ENCODE data around the gene FAAP24.
"Not testable (repeated sequence)": the region's sequence is repeated elsewhere in the genome, so short reads cannot be mapped to it uniquely, and the experiment has no call there.

FAAP24 gene, protein sequence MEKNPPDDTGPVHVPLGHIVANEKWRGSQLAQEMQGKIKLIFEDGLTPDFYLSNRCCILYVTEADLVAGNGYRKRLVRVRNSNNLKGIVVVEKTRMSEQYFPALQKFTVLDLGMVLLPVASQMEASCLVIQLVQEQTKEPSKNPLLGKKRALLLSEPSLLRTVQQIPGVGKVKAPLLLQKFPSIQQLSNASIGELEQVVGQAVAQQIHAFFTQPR

DNA sequence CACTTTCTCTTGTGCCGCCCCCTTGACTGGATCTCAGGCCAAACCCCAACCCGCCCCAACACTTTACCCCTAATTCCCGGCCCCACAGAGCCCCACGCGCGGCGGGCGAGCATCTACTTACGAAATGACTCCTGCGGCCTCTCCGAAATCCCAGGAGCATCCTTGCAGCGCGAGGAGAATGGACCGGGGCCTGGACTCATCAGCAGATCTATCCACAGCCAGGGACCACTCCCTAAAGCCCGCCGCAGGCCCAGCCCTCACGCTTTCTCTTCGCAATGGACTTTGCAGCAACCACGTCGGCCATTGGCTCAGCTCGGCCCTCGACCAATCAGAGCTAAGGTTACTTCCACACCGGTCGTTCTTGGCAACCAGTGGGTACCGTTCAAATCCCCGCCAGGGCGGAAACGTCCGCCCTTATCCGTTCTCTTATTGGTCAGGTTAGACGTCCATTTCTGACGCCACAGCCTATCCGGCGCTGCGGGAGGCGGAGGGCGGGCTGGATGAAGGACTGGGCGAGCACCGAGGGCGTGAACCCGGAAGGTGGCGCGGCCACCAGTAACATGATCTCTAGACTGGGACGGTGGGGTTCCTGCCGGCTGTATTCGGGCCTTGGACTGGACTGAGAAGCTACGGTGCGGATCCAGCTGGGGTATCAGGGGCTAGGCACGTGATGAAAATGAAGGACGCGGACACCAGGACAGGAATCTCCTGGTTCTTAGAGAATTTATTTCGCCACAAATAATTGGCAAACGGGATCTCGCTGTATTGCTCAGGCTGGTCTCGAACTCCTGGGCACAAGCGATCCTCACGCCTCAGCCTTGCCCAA is at the start of gene FAAP24, which contains the start of gene CEP89:
Gene FAAP24 (plus strand): TSS at position 528 of the 826 bp plus-strand sequence. CDS start 955 bp downstream, outside the sequence.
Gene CEP89 (minus strand): TSS at position 244 of the 826 bp plus-strand sequence. CDS start 84 bp downstream, at position 160.
- peak; percentile 99 for DNase-seq (ENCODE audit: low read depth, low spot score)

DNA sequence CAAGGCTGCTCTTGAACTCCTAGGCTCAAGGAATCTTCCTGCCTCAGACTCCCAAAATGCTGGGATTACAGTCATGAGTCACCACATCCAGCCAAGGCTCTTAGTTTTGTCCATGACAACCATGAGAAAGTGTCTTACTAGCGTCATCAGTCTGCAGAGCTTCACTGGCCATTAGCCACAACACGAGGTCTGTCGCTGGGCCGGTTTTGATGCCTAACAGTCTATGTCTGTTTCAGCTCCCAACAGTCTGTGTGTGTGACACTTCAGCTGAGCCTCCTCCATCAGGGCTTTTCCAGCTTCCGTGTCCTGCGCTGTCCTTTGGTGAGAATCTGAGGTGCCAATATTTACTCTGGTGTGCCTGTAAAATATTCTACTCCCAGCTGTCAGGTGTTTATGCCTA is 47.8 kb upstream of the FAAP24 start:
- DNase-seq (ENCODE audit: low read depth, low spot score): no peak

DNA sequence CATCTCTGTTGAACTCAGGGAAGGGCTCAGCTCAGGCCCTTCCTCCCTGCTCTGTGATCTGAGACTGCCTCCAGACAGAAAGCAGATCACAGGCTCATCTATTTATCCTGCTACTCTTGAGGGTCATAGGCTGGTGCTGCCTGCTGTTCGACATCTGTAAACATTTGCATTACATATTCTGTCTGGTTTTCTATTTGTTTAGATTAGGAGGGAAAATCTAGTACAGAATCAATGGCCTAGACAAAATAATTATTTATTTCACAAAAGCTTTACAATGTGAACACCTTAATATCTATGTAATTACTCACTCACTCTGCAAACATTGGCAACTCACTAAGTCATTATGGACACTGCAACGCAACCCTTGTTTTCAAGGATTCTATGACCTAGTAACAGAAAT is 43.2 kb upstream of the FAAP24 start:
- DNase-seq (ENCODE audit: low read depth, low spot score): peak; percentile 24

DNA sequence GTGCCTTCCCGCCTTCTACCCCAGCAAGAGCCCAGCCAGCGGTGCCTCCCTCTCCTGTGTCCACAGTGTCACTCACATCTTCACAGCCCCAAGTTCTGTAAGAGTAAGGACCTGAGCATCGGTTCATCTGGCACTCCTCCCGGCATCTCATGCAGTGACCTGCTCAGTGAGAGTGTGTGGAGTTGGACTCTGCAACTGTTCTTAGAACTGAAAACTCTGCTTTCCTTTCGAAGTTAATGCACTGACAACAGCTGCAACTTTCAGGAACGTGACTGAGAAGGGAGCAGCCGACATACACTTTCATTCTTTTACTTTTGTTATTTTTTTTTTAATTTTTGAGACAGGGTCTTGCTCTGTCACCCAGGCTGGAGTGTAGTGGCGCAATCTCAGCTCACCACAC is 41.5 kb upstream of the FAAP24 start:
- no peak for DNase-seq (ENCODE audit: low read depth, low spot score)

DNA sequence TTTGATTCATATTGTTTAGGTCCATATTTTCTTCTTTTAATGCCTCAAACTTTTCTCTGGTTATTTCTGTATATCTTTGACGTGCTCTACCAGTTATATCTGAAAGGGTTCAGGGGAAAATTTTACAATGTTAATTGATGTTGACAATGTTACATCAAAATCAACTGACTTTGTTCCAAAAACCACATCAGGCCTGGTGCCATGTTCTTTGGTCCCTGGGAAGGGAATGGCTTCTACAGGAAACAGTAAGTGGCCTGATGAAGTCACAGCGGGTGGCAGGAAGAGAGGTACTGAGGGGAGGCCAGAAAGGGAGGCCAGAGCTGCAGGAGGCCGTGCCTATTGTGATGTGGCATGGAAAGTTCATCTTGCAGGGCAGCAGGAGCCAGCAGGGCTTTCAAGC is 38.5 kb upstream of the FAAP24 start:
- DNase-seq (ENCODE audit: low read depth, low spot score): no peak

DNA sequence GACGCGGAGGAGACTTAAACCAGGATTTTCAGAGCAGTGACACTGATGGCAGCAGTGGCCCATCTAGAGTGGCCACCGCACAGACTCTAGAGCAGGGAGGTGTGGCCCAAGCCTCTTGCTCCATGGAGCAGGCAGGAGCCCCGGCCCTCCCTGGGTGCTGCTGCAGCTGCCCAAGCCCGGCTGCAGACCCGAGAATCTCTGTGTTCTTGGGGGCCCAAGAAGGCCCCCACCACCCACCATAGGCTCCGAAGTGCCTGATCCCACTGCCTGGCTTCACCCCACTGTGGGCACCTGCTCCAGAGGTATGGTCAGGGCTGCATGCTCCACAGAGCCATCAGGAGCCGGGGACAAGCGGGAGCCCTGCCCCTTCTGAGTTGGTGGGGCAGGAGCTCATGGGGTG is 36.4 kb upstream of the FAAP24 start:
- DNase-seq (ENCODE audit: low read depth, low spot score): no peak

DNA sequence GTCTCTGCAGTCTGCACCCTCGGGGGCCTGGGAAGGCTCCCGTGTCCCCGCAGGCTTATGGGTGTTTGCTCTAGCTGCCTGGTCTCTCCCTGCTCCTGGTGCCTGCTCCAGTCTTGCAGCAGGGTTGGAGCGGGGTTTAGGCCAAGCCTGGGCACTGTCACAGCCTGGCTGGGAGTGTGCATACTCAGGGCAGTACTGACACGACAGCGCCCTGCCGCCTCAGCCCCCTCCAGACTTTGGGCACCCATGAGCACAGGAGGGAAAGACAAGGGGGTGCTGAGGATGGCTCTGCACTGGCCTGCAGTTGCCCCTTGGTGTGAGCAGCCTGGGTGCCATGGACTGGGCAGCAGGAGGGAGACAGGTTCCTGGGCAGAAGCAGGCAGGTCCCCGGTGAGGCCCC is 36.0 kb upstream of the FAAP24 start:
- no peak for DNase-seq (ENCODE audit: low read depth, low spot score)

DNA sequence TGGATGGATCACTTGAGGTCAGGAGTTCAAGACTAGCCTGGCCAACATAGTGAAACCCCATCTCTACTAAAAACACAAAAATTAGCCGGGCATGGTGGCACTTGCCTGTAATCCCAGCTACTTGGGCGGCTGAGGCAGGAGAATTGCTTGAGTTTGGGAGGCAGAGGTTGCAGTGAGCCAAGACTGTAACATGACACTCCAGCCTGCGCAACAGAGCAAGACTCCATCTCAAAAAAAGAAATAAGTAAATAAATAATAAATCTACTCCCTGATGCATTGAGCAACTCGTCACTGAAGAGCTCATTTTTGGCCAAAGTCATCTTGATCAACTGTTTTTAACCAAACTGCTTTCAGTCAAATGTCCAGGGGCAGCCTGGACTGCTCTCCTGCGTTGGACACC is 30.8 kb upstream of the FAAP24 start:
- DNase-seq (ENCODE audit: low read depth, low spot score): not testable (repeated sequence)

DNA sequence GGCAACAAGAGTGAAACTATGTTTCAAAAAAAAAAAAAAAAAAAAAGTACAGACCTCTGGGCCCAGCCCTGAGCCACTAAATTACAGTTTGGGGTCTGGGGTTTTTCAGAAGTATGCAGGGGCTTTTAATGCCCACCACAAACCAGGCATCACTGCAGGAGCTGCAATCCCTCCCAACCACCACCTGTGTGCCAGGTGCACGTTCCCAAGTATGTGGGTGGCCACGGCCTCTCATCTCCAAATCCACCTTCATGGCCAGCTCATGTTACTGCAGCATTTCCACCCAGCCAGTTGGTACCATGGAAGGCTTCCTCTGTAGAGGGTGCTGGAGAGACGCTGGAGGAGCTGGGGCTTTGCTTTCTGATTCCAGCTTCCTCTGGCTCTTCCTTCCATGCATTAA is 26.8 kb upstream of the FAAP24 start:
- DNase-seq (ENCODE audit: low read depth, low spot score): no peak

DNA sequence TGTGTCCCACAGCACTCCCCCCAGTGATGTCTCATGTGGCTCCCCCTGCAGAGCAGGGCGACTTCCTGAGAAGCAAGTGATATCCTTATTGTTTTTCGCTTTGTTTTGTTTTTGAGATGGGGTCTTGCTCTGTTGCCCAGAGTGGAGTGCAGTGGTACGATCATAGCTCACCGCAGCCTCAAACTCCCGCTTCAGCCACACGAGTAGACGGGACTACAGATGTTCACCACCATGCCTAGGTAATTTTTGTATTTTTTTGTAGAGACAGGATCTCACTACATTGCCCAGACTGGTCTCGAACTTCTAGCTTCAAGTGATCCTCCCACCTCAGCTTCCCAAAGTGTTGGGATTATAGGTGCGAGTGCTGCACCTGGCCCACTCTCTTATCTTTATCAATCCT is 5.3 kb upstream of the FAAP24 start:
- DNase-seq (ENCODE audit: low read depth, low spot score): no peak

DNA sequence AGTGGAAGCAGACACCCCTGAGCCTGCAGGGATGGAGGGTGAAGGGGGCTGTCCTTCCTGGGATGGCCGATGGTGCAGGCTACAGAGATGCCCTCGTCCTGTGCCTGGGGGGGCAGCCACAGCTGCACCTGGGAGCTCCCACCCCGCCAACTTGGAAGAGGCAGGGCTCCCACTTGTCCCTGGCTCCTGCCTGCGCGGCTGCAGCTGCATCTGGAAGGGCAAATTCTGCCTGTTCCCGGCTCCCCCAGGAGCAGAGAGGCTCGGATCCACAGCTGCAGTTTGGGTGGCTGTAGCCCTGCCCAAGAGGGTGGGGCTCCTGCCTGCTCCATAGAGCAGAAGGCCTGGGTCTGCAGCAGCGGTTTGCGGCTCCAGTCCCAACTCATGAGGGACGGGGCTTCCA is 2.5 kb upstream of the FAAP24 start:
- DNase-seq (ENCODE audit: low read depth, low spot score): no peak

DNA sequence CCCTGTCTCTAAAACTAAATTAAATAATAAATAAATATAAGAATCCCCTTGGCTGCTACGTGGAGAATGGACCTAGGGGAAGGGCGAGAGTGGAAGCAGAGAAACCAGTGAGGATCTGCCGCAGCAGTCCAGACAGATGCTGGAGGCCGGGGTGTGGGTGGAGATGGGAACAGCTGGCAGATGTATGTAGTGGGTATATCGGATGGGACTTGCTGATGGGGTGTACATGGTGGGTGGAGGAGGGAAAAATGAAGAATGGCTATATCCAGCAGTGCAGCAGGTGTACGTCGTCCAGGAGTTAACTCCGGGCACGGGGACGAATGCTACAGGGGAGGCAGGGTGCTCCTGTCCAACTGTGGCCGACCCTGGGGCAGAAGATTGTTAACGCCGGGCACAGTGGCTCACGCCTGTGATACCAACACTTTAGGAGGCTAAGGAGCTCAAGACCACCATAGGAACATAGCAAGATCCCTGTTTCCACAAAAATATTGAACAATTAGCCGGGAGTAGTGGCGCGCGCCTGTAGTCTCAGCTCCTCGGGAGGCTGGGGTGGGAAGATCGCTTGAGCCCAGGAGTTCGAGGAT is 938 bp upstream of the FAAP24 start:
- no peak for DNase-seq (ENCODE audit: low read depth, low spot score)

DNA sequence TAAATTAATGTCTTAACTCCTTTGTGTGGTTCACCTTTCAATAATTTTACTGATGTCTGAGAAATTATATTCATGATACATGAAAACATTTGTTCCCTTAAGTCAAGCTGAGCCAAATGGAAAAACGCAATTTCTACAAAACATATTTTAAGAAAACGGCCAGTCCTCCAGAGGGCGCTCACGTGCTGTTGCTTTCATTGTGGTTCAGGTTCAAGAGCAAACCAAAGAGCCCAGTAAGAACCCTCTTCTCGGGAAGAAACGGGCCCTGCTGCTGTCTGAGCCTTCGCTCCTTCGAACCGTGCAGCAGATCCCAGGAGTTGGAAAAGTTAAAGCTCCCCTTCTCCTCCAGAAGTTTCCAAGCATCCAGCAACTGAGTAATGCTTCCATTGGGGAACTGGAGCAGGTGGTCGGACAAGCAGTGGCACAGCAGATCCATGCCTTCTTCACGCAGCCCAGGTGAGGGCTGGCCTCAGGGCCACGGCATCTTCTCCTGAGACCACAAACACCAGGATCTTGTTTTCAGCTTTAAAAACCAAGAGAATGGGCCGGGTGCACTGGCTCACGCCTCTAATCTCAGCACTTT is 4.3 kb downstream of the FAAP24 start:
- no peak for DNase-seq (ENCODE audit: low read depth, low spot score)

DNA sequence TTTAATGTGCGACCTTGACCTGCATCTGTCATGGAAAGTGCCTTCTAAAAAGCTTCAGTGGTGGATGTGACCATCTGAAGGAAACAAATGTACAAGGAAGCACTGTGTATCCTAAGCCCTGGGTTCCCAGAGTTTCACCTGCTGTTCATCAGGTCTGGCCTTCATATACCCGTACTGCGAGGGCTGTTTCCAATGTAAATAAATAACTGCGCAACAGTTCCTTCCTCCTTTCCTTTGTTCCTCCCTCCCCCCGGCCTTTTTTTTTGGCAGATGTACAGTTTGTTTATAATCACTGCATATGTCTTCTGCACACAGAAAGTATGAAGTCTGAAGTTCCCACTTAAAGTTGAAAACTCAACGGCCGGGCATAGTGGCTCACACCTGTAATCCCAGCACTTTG is 5.2 kb downstream of the FAAP24 start:
- DNase-seq (ENCODE audit: low read depth, low spot score): no peak

DNA sequence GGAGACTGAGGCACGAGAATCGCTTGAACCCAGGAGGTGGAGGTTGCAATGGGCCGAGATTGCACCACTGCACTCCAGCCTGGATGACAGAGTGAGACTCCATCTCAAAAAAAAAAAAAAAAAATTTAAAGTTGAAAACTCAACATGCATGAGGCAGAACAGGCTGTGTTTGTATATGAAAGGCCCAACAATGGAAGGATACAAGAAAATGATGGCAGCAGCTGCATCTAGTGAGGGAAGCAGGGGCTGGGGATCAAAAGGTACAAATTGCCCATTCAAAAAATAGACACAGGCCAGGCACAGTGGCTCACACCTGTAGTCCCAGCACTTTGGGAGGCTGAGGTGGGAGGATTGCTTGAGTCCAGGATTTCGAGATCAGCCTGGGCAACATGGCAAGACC is 5.8 kb downstream of the FAAP24 start:
- not testable (repeated sequence) for DNase-seq (ENCODE audit: low read depth, low spot score)

DNA sequence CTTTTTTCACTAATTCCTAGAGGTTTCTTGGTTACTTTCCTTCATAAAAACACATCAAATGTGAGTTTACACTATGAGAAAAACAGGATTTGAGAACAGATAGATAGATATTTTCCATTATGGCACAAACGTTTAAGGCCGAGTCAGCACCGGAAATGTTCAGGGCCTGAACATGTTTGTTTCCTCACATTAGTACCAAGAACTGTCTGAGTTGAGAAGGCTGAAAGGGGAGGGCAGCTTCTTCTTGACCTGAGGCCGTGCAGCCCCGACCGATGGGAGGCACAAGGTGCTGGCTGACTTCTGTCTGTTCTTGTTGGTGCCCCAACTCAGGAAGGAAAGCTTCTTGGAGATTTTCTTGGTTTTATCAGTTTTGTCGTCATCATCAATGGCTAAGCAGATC is 7.8 kb downstream of the FAAP24 start:
- not testable (repeated sequence) for DNase-seq (ENCODE audit: low read depth, low spot score)

DNA sequence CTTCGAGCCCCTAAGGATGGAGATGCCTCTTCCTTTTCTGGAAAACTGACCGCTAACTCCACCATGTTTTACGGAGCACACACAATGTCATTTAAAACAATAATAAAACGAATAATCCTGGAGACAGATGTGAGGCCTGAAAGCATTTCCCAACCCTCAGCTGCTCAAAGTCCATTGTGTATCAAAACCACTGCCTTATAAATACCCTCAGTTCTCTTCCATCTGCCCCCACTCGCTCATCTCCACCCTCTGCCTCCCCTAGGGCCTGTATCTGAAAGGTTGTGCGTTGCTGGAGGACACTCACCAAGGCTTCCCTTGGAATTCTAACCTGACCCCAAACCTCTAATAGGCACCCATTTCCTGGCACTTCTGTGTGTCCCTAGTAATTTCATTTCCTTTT is 10.4 kb downstream of the FAAP24 start:
- DNase-seq (ENCODE audit: low read depth, low spot score): not testable (repeated sequence)

DNA sequence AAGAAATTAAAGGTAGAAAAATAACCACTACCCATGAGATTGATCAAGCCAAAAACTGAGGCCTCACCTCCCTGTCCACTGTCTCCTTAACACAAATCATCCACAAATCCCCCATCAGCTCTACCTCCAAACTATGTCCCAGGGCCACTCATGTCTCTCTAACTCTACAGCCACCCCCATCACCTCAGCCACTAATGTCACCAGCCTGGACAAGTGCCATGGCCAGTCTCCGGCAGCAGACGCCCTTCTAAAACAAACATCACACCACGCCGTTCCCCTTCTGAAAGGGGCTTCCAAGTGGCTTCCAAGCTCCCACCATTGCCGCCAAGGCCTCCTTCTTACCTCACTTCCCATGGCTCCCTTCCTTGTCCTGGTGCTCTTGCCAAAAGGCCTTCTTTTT is 16.2 kb downstream of the FAAP24 start:
- not testable (repeated sequence) for DNase-seq (ENCODE audit: low read depth, low spot score)

DNA sequence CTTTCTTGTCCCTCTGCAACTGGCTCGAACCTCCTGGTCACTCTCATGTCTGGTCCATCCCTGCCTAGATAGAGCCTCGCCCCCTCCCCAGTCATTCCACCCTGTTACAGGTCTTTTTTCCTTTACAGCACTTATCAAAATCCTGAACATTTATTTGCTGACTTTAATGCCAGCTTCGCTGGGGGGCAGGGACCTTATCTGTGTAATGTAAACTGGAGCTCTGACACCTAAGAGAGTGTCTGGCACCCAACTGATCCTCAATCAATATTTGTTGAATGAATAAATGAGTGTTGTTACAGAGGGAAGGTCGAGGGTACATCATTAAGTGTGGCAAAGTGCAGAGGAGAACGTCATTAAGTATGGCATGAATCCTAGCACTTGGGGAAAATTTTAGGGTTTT is 16.7 kb downstream of the FAAP24 start:
- no peak for DNase-seq (ENCODE audit: low read depth, low spot score)

DNA sequence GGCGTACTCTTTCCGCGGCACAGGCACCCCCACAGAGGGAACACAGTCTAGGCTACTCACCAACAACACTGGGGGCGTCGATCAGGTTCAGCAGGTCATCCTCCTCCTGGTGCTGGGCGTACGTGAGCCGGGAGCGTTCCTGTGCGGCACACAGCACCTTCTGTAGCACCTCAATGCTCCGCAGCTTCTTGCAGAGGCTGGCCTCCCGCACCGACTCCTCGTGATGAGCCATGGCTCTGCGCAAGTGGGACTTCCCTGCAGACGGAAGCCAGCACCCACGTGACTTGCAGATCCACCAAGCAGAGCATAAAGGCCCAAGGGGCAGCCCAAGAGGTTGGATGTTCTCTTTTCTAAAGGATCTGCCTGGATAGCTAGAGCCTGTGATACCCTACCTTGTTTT is 23.9 kb downstream of the FAAP24 start:
- not testable (repeated sequence) for DNase-seq (ENCODE audit: low read depth, low spot score)

DNA sequence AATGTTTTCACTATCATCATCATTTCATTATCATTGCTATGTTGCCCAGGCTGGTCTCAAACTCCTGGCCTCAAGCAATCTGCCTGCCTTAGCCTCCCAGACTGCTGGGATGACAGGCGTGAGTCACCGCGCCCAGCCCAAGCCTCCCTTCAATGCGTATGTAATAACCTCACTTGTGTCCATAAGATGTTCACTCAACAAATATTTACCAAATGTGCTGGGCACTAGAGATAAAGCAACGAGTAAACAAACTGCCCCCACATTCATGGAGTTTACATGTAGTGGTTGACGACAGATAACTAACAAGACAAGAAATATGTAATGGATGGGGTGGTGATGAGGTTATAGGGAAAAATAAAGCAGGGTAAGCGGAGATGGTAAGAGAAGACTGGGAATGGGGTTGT is 25.0 kb downstream of the FAAP24 start:
- DNase-seq (ENCODE audit: low read depth, low spot score): not testable (repeated sequence)

DNA sequence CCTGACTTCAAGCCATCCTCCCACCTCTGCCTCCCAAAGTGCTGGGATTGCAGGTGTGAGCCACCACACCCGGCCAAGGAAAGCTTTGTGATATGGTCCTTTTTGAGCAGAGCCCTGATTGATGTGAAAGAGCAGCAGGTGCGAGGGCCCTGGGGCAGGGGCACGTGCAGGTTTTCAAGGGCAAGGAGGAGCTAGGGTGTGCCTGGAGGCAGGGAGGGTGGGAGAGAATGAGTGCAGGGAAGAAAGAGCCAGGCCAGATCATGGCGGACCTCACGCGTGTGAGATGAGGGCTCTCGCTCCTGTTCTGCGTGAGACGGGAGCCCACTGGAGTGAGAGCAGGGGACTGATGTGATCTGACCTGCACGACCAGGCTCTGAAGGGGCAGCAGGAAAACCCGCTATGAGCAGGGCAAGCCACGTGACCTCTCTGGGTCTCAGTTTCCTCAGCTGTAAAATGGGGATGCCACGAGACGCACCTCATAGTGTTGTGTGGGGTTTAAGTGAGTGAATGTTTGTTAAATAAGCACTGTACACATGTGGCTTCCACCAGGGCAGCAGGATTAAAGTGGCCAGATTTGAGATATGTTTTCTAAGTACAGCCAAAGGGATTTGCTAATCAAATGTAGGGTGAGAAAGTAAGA is 25.8 kb downstream of the FAAP24 start:
- no peak for DNase-seq (ENCODE audit: low read depth, low spot score)

Data from brain pericyte (primary cell).